ENCODE measurements around the gene CR1. TPM values are rescaled to one million over a fixed set of nuclear protein-coding genes. Genes with fewer than 3 reads are reported as not detected.

Gene CR1
- total RNA-seq, 4 donors from 2014 or later, result 1.5 to 12.0 (median 3.3) TPM

DNA sequence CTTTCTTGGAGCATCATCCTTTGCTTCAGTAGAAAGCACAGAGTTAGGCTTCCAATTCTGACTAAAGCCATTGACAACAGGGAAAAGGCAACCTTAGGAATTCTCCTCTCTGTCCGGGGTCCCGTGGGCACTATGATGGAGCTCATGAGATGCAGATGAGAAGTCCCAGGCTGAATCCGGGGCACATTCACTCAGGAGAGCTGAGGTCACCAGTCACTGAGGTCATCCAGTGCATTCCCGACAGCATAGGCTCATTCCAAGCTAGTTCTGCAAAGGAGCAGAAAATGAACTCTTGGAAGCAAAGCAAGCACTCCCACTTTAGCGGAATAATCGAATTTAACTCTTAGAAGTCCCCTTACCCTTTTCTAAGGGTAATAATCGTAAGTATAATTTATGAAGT lies 6.8 kb downstream of the CR1 start:
- WGBS, 2 donors (ENCODE audit: low coverage in 1 of 2), result 58 to 64% methylated on average over 3 to 7 of the region's 7 CpGs
- peaks cover 58% of the 10 kb centered on the region for H3K27me3 ChIP-seq
- TF ChIP-seq POLR2AphosphoS5 (IDR thresholded peaks at IDR 0.05) (no peak), EP300 (IDR thresholded peaks at IDR 0.05; ENCODE audit: low read depth) (no peak), POLR2A (IDR thresholded peaks at IDR 0.05) (no peak)
- TF ChIP-seq, protein P1, sequence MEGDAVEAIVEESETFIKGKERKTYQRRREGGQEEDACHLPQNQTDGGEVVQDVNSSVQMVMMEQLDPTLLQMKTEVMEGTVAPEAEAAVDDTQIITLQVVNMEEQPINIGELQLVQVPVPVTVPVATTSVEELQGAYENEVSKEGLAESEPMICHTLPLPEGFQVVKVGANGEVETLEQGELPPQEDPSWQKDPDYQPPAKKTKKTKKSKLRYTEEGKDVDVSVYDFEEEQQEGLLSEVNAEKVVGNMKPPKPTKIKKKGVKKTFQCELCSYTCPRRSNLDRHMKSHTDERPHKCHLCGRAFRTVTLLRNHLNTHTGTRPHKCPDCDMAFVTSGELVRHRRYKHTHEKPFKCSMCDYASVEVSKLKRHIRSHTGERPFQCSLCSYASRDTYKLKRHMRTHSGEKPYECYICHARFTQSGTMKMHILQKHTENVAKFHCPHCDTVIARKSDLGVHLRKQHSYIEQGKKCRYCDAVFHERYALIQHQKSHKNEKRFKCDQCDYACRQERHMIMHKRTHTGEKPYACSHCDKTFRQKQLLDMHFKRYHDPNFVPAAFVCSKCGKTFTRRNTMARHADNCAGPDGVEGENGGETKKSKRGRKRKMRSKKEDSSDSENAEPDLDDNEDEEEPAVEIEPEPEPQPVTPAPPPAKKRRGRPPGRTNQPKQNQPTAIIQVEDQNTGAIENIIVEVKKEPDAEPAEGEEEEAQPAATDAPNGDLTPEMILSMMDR (IDR thresholded peaks at IDR 0.05), result no peak
- in situ Hi-C loops (cut with MboI; ENCODE audit: low pct_ligation_motif_present in 1 of 4, low pct_unique_long_range_greater_than_20kb in 1 of 4, low sequenced_read_pairs in 3 of 4) (loop anchor here in 1 of 4 donors (25.0 kb wide), 1 partner anchor 415 kb away; the partner anchor contains the start of gene C4BPB), intact Hi-C loops (cut with DNase I; ENCODE audit: low total_unique reads) (no loop called here)
- H3K9me3 ChIP-seq, result no peaks in the 10 kb centered on the region
- H3K4me1 ChIP-seq, result no peaks in the 10 kb centered on the region
- no peak overlapping the region for H3K27ac ChIP-seq
- DNase-seq, result no peak
- no peak overlapping the region for H3K4me3 ChIP-seq
- no peaks in the 10 kb centered on the region for H3K36me3 ChIP-seq

DNA sequence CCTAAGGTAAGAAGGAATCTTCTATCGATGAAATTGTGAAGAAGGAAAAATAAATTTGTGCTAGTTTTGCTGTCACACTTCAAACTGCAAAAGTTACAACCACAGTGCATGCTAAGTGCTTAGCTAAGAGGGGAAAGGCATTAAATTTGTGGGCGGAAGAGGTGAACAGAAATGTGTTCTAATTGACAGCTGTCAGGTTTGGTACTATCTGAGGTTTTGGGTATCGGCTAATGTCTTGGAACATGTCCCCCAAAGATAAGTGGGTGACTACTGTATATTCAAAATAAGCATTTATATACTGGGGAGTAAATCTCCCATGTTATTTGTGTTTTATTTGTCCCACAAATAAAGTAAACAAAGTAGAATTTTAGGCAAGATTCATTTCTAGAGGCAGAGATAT lies 8.0 kb downstream of the CR1 start:
- 83 to 92% methylated on average over 3 of the region's 3 CpGs for WGBS, 2 donors (ENCODE audit: low coverage in 1 of 2)
- intact Hi-C loops (cut with DNase I; ENCODE audit: low total_unique reads), result no loop called here
- in situ Hi-C loops (cut with MboI; ENCODE audit: low pct_ligation_motif_present in 1 of 4, low pct_unique_long_range_greater_than_20kb in 1 of 4, low sequenced_read_pairs in 3 of 4), result loop anchor here in 1 of 4 donors (25.0 kb wide), 1 partner anchor 417 kb away; the partner anchor contains the start of gene C4BPB
- no peak for DNase-seq
- H3K4me1 ChIP-seq, result no peaks in the 10 kb centered on the region
- H3K9me3 ChIP-seq, result no peaks in the 10 kb centered on the region
- H3K36me3 ChIP-seq, result no peaks in the 10 kb centered on the region
- H3K27me3 ChIP-seq, result peaks cover 48% of the 10 kb centered on the region
- TF ChIP-seq POLR2A (IDR thresholded peaks at IDR 0.05), result no peak
- TF ChIP-seq EP300 (IDR thresholded peaks at IDR 0.05; ENCODE audit: low read depth), result no peak
- no peak for TF ChIP-seq POLR2AphosphoS5 (IDR thresholded peaks at IDR 0.05)
- H3K27ac ChIP-seq, result no peak overlapping the region
- H3K4me3 ChIP-seq, result no peak overlapping the region

DNA sequence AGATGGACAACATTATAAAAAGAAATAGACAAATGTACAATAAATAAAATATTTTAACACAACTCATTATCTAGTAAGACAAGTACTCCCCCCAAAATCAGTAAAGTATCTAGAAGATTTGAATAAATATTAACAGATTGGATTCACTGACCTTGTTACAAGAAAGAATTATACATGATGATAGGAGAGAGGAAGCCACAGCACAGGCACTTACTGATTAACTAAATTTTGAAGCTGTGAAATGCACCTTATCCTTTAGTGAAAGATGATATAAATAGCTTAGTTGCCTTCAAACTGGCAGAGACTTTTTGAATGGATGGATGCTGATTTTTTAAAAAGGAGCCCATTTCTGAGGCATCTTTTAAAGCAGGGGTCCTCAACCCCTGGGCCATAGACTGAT lies 8.5 kb downstream of the CR1 start:
- in situ Hi-C loops (cut with MboI; ENCODE audit: low pct_ligation_motif_present in 1 of 4, low pct_unique_long_range_greater_than_20kb in 1 of 4, low sequenced_read_pairs in 3 of 4), result loop anchor here in 1 of 4 donors (25.0 kb wide), 1 partner anchor 417 kb away; the partner anchor contains the start of gene C4BPB

DNA sequence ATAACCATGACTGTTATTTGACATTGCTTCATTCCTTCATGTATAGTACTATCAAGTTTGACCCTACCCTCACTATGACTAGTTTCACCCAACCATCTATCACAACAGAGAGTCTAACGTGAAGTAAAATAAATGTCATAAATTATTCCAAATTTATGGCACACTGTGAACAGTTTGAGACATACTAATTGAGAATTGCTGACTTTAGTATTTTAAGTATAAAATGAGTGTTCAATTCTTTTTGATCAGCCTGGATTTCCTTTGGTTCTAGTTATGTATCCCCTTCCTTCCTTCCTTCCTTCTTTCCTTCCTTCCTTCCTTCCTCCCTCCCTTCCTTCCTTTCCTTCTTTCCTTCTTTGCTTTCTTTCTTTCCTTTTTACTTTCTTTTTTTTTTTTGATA lies 14.5 kb downstream of the CR1 start:
- no peaks in the 10 kb centered on the region for H3K27me3 ChIP-seq
- no peaks in the 10 kb centered on the region for H3K36me3 ChIP-seq
- TF ChIP-seq, protein P1 (IDR thresholded peaks at IDR 0.05), result no peak
- no peak for TF ChIP-seq POLR2AphosphoS5 (IDR thresholded peaks at IDR 0.05)
- TF ChIP-seq POLR2A (IDR thresholded peaks at IDR 0.05), result no peak
- TF ChIP-seq EP300 (IDR thresholded peaks at IDR 0.05; ENCODE audit: low read depth), result no peak
- H3K9me3 ChIP-seq, result no peaks in the 10 kb centered on the region
- H3K4me1 ChIP-seq, result no peaks in the 10 kb centered on the region
- H3K4me3 ChIP-seq, result no peak overlapping the region
- intact Hi-C loops (cut with DNase I; ENCODE audit: low total_unique reads), result no loop called here
- WGBS, 2 donors (ENCODE audit: low coverage in 1 of 2), result 17 to 48% methylated on average over 1 of the region's 1 CpG
- in situ Hi-C loops (cut with MboI; ENCODE audit: low pct_ligation_motif_present in 1 of 4, low pct_unique_long_range_greater_than_20kb in 1 of 4, low sequenced_read_pairs in 3 of 4), result loop anchor here in 1 of 4 donors (25.0 kb wide), 1 partner anchor 423 kb away; the partner anchor contains the start of gene C4BPB
- no peak overlapping the region for H3K27ac ChIP-seq
- DNase-seq, result no peak

More for the DNA sequence above, 8.5 kb downstream of the CR1 start:
- TF ChIP-seq POLR2AphosphoS5 (IDR thresholded peaks at IDR 0.05) (no peak), POLR2A (IDR thresholded peaks at IDR 0.05) (no peak), EP300 (IDR thresholded peaks at IDR 0.05; ENCODE audit: low read depth) (no peak)
- TF ChIP-seq, protein P1 (IDR thresholded peaks at IDR 0.05), result no peak
- peaks cover 44% of the 10 kb centered on the region for H3K27me3 ChIP-seq
- no peaks in the 10 kb centered on the region for H3K4me1 ChIP-seq
- H3K36me3 ChIP-seq, result no peaks in the 10 kb centered on the region
- H3K27ac ChIP-seq, result no peak overlapping the region
- intact Hi-C loops (cut with DNase I; ENCODE audit: low total_unique reads), result no loop called here
- no peak for DNase-seq
- no peak overlapping the region for H3K4me3 ChIP-seq
- no peaks in the 10 kb centered on the region for H3K9me3 ChIP-seq

DNA sequence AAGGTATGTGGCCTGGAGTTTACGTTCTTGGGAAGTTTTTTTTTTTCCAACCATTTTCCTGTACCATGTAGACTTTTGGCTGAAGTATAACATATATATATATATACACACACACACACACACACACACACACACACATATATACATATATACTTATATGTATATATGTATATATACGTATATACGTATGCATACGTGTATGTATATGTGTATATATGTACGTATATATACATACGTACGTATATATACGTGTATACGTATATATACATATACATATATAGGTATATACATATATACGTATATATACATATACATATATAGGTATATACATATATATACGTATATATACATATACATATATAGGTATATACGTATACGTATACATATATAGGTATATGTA lies 18.9 kb downstream of the CR1 start:
- H3K4me3 ChIP-seq, result no peak overlapping the region
- WGBS, 2 donors (ENCODE audit: low coverage in 1 of 2), result 89 to 95% methylated on average over 11 to 13 of the region's 13 CpGs
- no peaks in the 10 kb centered on the region for H3K36me3 ChIP-seq
- H3K27me3 ChIP-seq, result no peaks in the 10 kb centered on the region
- in situ Hi-C loops (cut with MboI; ENCODE audit: low pct_ligation_motif_present in 1 of 4, low pct_unique_long_range_greater_than_20kb in 1 of 4, low sequenced_read_pairs in 3 of 4) (loop anchor here in 1 of 4 donors (25.0 kb wide), 1 partner anchor 428 kb away; the partner anchor contains the start of gene C4BPB), intact Hi-C loops (cut with DNase I; ENCODE audit: low total_unique reads) (no loop called here)
- H3K27ac ChIP-seq, result no peak overlapping the region
- no peak for DNase-seq
- no peaks in the 10 kb centered on the region for H3K9me3 ChIP-seq
- TF ChIP-seq POLR2A (IDR thresholded peaks at IDR 0.05) (no peak), EP300 (IDR thresholded peaks at IDR 0.05; ENCODE audit: low read depth) (no peak), POLR2AphosphoS5 (IDR thresholded peaks at IDR 0.05) (no peak)
- TF ChIP-seq, protein P1 (IDR thresholded peaks at IDR 0.05), result no peak
- H3K4me1 ChIP-seq, result no peaks in the 10 kb centered on the region

Data from transverse colon (tissue), 4 donors.